ENCODE results near the gene EPN3. TPM values are rescaled to one million over a fixed set of nuclear protein-coding genes. Genes with fewer than 3 reads are reported as not detected.
A peak's percentile ranks its signal among the peaks of the same experiment; 100 is the strongest.

The EPN3 gene
- total and polyA plus RNA-seq, 2 experiments from 2014 or later: 2.3 to 7.7 TPM

DNA sequence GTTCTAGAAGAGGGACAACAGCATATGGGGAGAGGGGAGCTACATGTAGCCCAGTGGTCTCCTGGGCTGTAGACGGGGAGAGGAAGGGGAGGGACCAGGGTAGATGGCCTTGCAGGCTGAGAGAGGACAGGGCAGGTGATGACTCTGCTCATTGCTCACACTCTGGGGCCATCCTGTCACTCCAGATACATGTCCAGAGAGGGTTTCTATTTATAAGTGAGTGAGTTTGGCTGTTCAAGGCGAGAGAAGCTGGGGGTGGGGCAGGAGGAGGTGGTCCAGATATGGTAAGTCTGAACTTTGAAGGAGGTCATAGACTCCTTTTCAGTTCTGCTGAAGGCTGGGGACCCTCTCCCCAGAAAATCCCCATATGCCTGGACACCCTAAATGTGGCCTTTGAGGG lies 50.2 kb downstream of the EPN3 start (continued):
- TF ChIP-seq, protein P1, sequence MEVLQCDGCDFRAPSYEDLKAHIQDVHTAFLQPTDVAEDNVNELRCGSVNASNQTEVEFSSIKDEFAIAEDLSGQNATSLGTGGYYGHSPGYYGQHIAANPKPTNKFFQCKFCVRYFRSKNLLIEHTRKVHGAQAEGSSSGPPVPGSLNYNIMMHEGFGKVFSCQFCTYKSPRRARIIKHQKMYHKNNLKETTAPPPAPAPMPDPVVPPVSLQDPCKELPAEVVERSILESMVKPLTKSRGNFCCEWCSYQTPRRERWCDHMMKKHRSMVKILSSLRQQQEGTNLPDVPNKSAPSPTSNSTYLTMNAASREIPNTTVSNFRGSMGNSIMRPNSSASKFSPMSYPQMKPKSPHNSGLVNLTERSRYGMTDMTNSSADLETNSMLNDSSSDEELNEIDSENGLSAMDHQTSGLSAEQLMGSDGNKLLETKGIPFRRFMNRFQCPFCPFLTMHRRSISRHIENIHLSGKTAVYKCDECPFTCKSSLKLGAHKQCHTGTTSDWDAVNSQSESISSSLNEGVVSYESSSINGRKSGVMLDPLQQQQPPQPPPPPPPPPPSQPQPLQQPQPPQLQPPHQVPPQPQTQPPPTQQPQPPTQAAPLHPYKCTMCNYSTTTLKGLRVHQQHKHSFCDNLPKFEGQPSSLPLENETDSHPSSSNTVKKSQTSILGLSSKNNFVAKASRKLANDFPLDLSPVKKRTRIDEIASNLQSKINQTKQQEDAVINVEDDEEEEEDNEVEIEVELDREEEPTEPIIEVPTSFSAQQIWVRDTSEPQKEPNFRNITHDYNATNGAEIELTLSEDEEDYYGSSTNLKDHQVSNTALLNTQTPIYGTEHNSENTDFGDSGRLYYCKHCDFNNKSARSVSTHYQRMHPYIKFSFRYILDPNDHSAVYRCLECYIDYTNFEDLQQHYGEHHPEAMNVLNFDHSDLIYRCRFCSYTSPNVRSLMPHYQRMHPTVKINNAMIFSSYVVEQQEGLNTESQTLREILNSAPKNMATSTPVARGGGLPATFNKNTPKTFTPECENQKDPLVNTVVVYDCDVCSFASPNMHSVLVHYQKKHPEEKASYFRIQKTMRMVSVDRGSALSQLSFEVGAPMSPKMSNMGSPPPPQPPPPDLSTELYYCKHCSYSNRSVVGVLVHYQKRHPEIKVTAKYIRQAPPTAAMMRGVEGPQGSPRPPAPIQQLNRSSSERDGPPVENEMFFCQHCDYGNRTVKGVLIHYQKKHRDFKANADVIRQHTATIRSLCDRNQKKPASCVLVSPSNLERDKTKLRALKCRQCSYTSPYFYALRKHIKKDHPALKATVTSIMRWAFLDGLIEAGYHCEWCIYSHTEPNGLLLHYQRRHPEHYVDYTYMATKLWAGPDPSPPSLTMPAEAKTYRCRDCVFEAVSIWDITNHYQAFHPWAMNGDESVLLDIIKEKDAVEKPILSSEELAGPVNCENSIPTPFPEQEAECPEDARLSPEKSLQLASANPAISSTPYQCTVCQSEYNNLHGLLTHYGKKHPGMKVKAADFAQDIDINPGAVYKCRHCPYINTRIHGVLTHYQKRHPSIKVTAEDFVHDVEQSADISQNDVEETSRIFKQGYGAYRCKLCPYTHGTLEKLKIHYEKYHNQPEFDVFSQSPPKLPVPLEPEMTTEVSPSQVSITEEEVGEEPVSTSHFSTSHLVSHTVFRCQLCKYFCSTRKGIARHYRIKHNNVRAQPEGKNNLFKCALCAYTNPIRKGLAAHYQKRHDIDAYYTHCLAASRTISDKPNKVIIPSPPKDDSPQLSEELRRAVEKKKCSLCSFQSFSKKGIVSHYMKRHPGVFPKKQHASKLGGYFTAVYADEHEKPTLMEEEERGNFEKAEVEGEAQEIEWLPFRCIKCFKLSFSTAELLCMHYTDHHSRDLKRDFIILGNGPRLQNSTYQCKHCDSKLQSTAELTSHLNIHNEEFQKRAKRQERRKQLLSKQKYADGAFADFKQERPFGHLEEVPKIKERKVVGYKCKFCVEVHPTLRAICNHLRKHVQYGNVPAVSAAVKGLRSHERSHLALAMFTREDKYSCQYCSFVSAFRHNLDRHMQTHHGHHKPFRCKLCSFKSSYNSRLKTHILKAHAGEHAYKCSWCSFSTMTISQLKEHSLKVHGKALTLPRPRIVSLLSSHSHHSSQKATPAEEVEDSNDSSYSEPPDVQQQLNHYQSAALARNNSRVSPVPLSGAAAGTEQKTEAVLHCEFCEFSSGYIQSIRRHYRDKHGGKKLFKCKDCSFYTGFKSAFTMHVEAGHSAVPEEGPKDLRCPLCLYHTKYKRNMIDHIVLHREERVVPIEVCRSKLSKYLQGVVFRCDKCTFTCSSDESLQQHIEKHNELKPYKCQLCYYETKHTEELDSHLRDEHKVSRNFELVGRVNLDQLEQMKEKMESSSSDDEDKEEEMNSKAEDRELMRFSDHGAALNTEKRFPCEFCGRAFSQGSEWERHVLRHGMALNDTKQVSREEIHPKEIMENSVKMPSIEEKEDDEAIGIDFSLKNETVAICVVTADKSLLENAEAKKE (CRISPR knock-in tag; IDR thresholded peaks at IDR 0.05): no peak
- no peak for TF ChIP-seq CTCF (conservative IDR thresholded peaks at IDR 0.05; ENCODE audit: low read depth in 2 of 2)

- H3K27ac Mint-ChIP-seq: no peak overlapping the region; the same call in 1 of the 2 replicates
- Histone ChIP-seq H2AFZ (no peak overlapping the region), H3K9me2 (ENCODE audit: insufficient read depth) (no peaks in the 10 kb centered on the region), H3K36me3 (ENCODE audit: insufficient read depth) (no peaks in the 10 kb centered on the region), H3K4me3 (no peak overlapping the region), H3K4me2 (no peak overlapping the region), H3K4me1 (ENCODE audit: insufficient read depth) (no peaks in the 10 kb centered on the region; the same call in 1 of the 2 replicates), H3K79me2 (replicated peaks; ENCODE audit: insufficient read depth) (no peaks in the 10 kb centered on the region), H4K20me1 (replicated peaks; ENCODE audit: insufficient read depth) (no peaks in the 10 kb centered on the region), H3F3A (replicated peaks; ENCODE audit: low read depth) (no peaks in the 10 kb centered on the region), H3K27me3 (ENCODE audit: insufficient read depth) (no peaks in the 10 kb centered on the region), H3K27ac (ENCODE audit: low read depth) (no peak overlapping the region)
- peaks cover 15% of the 10 kb centered on the region for H3K27me3 Mint-ChIP-seq (ENCODE audit: insufficient read depth, low read depth, poor library complexity)
- H3K36me3 Mint-ChIP-seq (ENCODE audit: low read depth): no peaks in the 10 kb centered on the region
- H3K4me3 Mint-ChIP-seq: no peak overlapping the region
- peak; percentile 51 for DNase-seq (ENCODE audit: low spot score)
- peaks cover 30% of the 10 kb centered on the region for H3K4me1 Mint-ChIP-seq
- ATAC-seq: peak; percentile 64
- H3K9me3 Mint-ChIP-seq: no peaks in the 10 kb centered on the region; the same call in 2 of the 3 replicates
- no peak for TF ChIP-seq CREB1 (CRISPR knock-in tag; IDR thresholded peaks at IDR 0.05; ENCODE audit: low read depth)
- TF ChIP-seq EZH2 (IDR thresholded peaks at IDR 0.05; ENCODE audit: low read depth, unreplicated experiment): no peak
- TF ChIP-seq ZNF331 (CRISPR knock-in tag; IDR thresholded peaks at IDR 0.05; ENCODE audit: low read depth): no peak
- TF ChIP-seq, protein P2, sequence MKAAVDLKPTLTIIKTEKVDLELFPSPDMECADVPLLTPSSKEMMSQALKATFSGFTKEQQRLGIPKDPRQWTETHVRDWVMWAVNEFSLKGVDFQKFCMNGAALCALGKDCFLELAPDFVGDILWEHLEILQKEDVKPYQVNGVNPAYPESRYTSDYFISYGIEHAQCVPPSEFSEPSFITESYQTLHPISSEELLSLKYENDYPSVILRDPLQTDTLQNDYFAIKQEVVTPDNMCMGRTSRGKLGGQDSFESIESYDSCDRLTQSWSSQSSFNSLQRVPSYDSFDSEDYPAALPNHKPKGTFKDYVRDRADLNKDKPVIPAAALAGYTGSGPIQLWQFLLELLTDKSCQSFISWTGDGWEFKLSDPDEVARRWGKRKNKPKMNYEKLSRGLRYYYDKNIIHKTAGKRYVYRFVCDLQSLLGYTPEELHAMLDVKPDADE (IDR thresholded peaks at IDR 0.05): no peak
- TF ChIP-seq POLR2AphosphoS5 (IDR thresholded peaks at IDR 0.05; ENCODE audit: low read depth): no peak
- no peak for TF ChIP-seq ZNF114 (CRISPR knock-in tag; IDR thresholded peaks at IDR 0.05)
These were observed 51.1 kb downstream of the EPN3 start for GRCh38 chr17:50583641-50584040.
